ENCODE data around the gene FAR1.

Gene FAR1

DNA sequence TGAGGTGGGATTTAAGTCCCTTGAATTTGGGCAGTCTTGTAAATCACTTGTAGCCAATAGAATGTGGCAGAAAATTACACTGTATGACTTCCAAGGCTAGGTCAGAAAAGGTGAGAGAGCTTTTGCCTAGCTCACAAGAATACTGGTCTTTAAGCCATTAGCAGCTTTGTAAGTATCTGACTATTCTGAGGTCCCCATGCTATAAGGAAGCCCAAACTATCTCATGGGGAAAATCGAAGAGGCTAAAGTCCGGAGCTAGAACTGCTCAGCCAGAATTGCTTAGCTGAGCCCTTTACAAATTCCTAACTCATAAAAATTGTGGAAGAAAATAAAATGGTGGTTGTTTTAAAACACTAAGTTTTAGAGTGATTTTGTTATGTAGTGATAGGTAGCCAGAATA, 13.0 kb downstream of the FAR1 start:
- Mint-ChIP-seq H3K4me3 (no peak overlapping the region), H3K36me3 (ENCODE audit: low read depth) (peaks cover 25% of the 10 kb centered on the region), H3K27ac (no peak overlapping the region), H3K4me1 (peaks cover 52% of the 10 kb centered on the region), H3K9me3 (no peaks in the 10 kb centered on the region), H3K27me3 (no peaks in the 10 kb centered on the region)
- ATAC-seq (no peak), DNase-seq (no peak)

DNA sequence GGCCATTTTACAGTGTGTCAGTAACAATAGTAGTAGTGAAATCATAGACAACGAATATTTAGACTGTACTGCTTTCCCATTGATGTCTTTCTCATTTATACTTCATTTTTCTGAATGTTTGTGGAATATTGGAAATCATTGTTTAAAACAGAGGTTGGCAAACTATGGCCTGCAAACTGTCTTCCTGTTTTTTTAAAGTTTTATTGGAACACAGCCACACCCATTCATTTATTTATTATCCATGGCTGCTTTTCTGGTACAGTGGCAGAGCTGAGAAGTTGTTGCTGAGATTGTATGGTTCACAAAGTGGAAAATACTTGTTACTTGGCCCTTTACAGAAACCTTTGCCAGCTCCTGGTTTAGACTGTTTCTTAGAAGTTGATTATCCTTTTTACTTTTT, 13.7 kb downstream of the FAR1 start:
- Mint-ChIP-seq H3K27me3 (no peaks in the 10 kb centered on the region), H3K9me3 (no peaks in the 10 kb centered on the region), H3K4me3 (no peak overlapping the region), H3K36me3 (ENCODE audit: low read depth) (peaks cover 25% of the 10 kb centered on the region), H3K27ac (no peak overlapping the region), H3K4me1 (peaks cover 52% of the 10 kb centered on the region)
- no peak for DNase-seq
- ATAC-seq, result no peak

DNA sequence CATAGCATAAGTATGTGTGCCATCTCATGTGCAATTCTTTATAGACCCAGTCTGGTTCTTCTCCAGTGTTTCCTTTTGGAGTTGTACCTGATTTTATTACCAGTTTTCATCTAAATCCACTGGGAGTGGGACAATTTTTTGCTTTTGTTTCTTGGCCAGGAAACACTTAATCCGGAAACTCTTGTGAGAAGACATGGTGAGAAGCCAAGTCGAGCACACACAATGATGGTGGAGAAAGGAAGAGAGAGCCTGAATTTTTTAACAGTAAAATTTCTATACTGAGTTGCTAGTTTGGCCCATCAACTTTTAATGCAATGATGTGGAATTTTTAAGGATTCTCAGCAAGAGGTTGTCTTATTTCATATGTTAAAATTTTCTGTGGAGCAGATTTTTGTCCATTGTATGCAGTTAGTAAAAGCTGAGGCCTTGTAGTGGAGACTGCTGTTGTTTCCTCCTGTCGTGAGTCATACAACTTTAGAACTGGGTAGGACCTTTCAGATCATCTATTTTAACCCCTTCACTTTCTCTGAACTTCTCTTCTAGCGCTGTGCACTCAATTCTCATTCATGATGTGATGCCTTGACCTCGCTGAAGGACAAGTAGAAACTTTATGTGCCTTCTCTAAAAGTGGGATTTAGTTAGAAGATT, 17.1 kb downstream of the FAR1 start:
- no peak for ATAC-seq

GRCh38 chr11:13686776-13687175, 18.3 kb downstream of the FAR1 start:
- Mint-ChIP-seq H3K9me3 (peaks cover 5% of the 10 kb centered on the region), H3K27ac (no peak overlapping the region), H3K4me3 (no peak overlapping the region), H3K36me3 (ENCODE audit: low read depth) (peaks cover 36% of the 10 kb centered on the region), H3K4me1 (peaks cover 24% of the 10 kb centered on the region), H3K27me3 (no peaks in the 10 kb centered on the region)
- ATAC-seq, result no peak
- DNase-seq, result no peak

More for the DNA sequence above, 17.1 kb downstream of the FAR1 start:
- H3K4me1 Mint-ChIP-seq, result peaks cover 31% of the 10 kb centered on the region
- H3K27me3 Mint-ChIP-seq, result no peaks in the 10 kb centered on the region
- no peak overlapping the region for H3K27ac Mint-ChIP-seq
- H3K9me3 Mint-ChIP-seq, result peaks cover 5% of the 10 kb centered on the region
- peaks cover 31% of the 10 kb centered on the region for H3K36me3 Mint-ChIP-seq (ENCODE audit: low read depth)
- H3K4me3 Mint-ChIP-seq, result no peak overlapping the region
- DNase-seq, result no peak

DNA sequence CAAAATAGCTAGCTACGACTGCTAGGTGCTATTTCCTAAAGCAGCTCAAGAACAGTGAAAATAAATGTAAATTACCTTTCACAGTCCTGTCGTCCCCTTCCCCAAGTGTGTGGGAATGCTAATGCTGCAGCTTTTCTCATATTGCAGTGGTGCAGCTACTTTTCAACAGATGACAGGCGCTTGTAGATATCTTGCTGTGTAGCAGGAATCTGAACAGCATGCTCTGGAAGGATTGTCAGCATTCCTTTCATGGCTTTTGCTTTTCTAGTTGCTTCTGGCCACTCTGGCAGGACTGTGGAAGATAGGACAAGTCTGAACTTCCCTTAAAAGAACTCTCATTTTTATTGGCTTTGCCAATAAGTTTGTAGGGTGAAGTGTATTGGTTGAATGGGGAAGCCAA, 18.8 kb downstream of the FAR1 start:
- H3K4me3 Mint-ChIP-seq, result no peak overlapping the region
- H3K9me3 Mint-ChIP-seq, result peaks cover 5% of the 10 kb centered on the region
- ATAC-seq, result no peak
- H3K4me1 Mint-ChIP-seq, result peaks cover 22% of the 10 kb centered on the region
- DNase-seq, result no peak
- H3K27ac Mint-ChIP-seq, result no peak overlapping the region
- peaks cover 36% of the 10 kb centered on the region for H3K36me3 Mint-ChIP-seq (ENCODE audit: low read depth)
- H3K27me3 Mint-ChIP-seq, result no peaks in the 10 kb centered on the region

GRCh38 chr11:13691286-13691899, 22.9 kb downstream of the FAR1 start:
- Mint-ChIP-seq H3K27ac (no peak overlapping the region), H3K36me3 (ENCODE audit: low read depth) (peaks cover 33% of the 10 kb centered on the region), H3K9me3 (peaks cover 5% of the 10 kb centered on the region), H3K4me1 (peaks cover 3% of the 10 kb centered on the region), H3K4me3 (no peak overlapping the region), H3K27me3 (no peaks in the 10 kb centered on the region)
- DNase-seq, result no peak
- ATAC-seq, result no peak

DNA sequence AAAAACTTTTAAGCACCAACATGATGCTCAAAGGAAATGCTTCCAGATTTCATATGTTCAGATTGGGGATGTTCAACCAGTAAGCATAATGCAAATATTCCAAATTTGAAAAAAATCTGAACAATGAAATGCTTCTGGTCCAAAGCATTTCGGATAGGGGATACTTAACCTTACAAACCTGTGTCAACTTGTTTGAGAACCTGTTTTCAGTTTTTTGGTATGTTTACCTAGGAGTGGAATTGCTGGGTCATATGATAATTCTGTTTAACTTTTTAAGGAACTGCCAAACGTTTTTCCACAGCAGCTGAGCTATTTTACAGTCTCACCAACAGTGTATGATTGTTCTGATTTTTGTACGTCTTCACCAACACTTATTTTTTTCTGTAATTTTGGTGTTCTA, 23.7 kb downstream of the FAR1 start:
- H3K9me3 Mint-ChIP-seq, result peaks cover 5% of the 10 kb centered on the region
- H3K36me3 Mint-ChIP-seq (ENCODE audit: low read depth), result peaks cover 36% of the 10 kb centered on the region
- H3K27me3 Mint-ChIP-seq, result no peaks in the 10 kb centered on the region
- H3K4me1 Mint-ChIP-seq, result peaks cover 3% of the 10 kb centered on the region
- DNase-seq (no peak), ATAC-seq (no peak)
- H3K4me3 Mint-ChIP-seq, result no peak overlapping the region
- no peak overlapping the region for H3K27ac Mint-ChIP-seq

DNA sequence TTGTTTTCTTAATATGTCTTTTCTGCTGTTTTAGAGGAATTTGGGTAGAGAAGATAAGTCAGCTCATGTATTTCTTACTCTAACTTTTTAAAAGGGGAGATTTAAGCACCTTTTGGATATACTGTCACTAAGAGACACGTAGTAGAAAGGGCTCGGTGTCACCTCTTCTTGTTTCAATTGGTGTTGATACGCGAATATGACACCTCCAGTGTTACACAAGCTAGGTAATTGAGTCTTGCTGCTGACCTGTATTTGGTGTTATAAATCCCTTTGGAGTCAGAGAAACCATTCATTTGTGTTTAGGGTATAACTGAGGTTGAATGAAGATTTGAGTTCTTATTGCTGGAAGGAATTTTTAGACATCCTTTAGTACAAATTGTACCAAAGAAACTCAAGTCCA, 25.6 kb downstream of the FAR1 start:
- H3K36me3 Mint-ChIP-seq (ENCODE audit: low read depth), result peaks cover 44% of the 10 kb centered on the region
- ATAC-seq (no peak), DNase-seq (no peak)
- no peaks in the 10 kb centered on the region for H3K27me3 Mint-ChIP-seq
- no peak overlapping the region for H3K4me3 Mint-ChIP-seq
- H3K9me3 Mint-ChIP-seq, result peaks cover 5% of the 10 kb centered on the region
- peaks cover 3% of the 10 kb centered on the region for H3K4me1 Mint-ChIP-seq
- H3K27ac Mint-ChIP-seq, result no peak overlapping the region

DNA sequence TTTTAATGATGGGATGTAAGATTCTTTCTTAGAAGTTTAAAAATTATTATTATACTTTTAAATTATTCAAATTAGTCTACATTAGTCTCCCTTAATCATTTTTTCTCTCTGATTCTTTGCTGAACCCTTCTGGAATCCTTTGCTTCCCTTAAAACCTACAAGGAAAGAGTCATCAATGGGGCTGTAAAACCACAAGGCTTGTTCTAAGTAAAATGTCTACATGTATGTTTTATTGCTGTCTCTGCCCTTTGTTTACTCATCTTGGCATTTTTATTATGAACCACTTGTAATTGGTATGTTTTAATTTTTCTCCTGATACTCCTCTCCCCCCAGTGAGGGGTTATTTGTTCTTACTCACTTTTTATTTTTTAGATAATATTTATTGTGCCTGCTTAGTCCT, 27.4 kb downstream of the FAR1 start:
- DNase-seq (no peak), ATAC-seq (no peak)
- Mint-ChIP-seq H3K9me3 (no peaks in the 10 kb centered on the region), H3K4me3 (no peak overlapping the region), H3K27ac (no peak overlapping the region), H3K27me3 (no peaks in the 10 kb centered on the region), H3K36me3 (ENCODE audit: low read depth) (peaks cover 42% of the 10 kb centered on the region), H3K4me1 (peaks cover 3% of the 10 kb centered on the region)

DNA sequence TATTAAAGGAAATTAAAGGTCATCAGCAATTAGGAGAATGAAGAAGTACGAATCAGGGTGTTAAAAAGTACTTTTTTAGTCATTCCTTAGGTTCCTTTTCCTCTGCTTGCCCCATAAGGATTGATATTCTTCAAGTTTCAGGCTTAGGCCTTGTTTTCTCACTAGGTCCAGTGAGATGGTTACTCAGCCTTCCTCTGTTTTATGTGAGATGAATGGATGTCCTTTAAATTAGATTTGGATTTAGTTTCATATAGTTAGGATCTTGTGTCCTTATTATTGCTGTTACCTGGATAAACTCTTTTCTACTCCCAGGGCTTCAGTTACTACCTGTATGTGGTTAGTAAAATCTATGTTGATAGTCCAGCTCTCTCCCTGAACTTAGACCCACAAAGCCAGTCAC, 29.2 kb downstream of the FAR1 start:
- peaks cover 45% of the 10 kb centered on the region for H3K36me3 Mint-ChIP-seq (ENCODE audit: low read depth)
- H3K9me3 Mint-ChIP-seq, result no peaks in the 10 kb centered on the region
- ATAC-seq (no peak), DNase-seq (no peak)
- no peak overlapping the region for H3K27ac Mint-ChIP-seq
- no peak overlapping the region for H3K4me3 Mint-ChIP-seq
- H3K4me1 Mint-ChIP-seq, result peaks cover 3% of the 10 kb centered on the region
- H3K27me3 Mint-ChIP-seq, result no peaks in the 10 kb centered on the region

GRCh38 chr11:13698132-13698531, 29.7 kb downstream of the FAR1 start:
- Mint-ChIP-seq H3K9me3 (no peaks in the 10 kb centered on the region), H3K27me3 (no peaks in the 10 kb centered on the region), H3K4me3 (no peak overlapping the region), H3K27ac (no peak overlapping the region), H3K4me1 (peaks cover 3% of the 10 kb centered on the region), H3K36me3 (ENCODE audit: low read depth) (peaks cover 48% of the 10 kb centered on the region)
- ATAC-seq (no peak), DNase-seq (no peak)

- DNase-seq (no peak), ATAC-seq (no peak)
- no peak overlapping the region for H3K27ac Mint-ChIP-seq
- peaks cover 54% of the 10 kb centered on the region for H3K36me3 Mint-ChIP-seq (ENCODE audit: low read depth)
- no peak overlapping the region for H3K4me3 Mint-ChIP-seq
- no peaks in the 10 kb centered on the region for H3K9me3 Mint-ChIP-seq
- no peaks in the 10 kb centered on the region for H3K4me1 Mint-ChIP-seq
- H3K27me3 Mint-ChIP-seq, result no peaks in the 10 kb centered on the region
Measured at GRCh38 chr11:13699041-13699440, 30.6 kb downstream of the FAR1 start.

- Mint-ChIP-seq H3K4me1 (no peaks in the 10 kb centered on the region), H3K36me3 (ENCODE audit: low read depth) (peaks cover 48% of the 10 kb centered on the region), H3K27me3 (no peaks in the 10 kb centered on the region)
Measured at GRCh38 chr11:13699870-13700269, 31.4 kb downstream of the FAR1 start.

DNA sequence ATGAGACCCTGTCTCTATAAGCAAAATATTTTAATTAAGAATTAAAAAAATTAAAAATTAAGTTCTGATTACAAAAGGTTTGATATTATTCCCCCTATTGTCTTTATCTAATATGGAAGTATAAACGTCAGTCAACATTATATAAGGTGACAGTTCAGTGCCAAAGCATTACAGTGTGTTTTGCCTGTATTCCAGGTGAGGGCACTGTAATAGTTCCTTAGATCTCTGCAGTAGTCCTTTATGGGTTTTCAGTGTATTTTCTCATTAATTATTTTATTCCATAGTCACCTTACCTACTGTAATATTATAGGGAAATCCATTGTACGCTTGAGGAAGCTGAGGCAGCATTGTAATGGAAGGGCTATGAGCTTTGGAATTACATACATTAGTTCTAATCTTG, 33.0 kb downstream of the FAR1 start:
- Mint-ChIP-seq H3K9me3 (no peaks in the 10 kb centered on the region), H3K36me3 (ENCODE audit: low read depth) (peaks cover 38% of the 10 kb centered on the region), H3K4me1 (no peaks in the 10 kb centered on the region), H3K27me3 (no peaks in the 10 kb centered on the region), H3K4me3 (no peak overlapping the region), H3K27ac (no peak overlapping the region)
- ATAC-seq (no peak), DNase-seq (no peak)

More at GRCh38 chr11:13699870-13700269, 31.4 kb downstream of the FAR1 start:
- H3K9me3 Mint-ChIP-seq, result no peaks in the 10 kb centered on the region
- DNase-seq (no peak), ATAC-seq (no peak)
- no peak overlapping the region for H3K27ac Mint-ChIP-seq
- H3K4me3 Mint-ChIP-seq, result no peak overlapping the region

GRCh38 chr11:13702071-13702470, 33.6 kb downstream of the FAR1 start:
- Mint-ChIP-seq H3K27me3 (no peaks in the 10 kb centered on the region), H3K4me3 (no peak overlapping the region), H3K9me3 (no peaks in the 10 kb centered on the region), H3K4me1 (no peaks in the 10 kb centered on the region), H3K36me3 (ENCODE audit: low read depth) (peaks cover 39% of the 10 kb centered on the region), H3K27ac (no peak overlapping the region)
- no peak for ATAC-seq
- DNase-seq, result no peak

Measured in activated naive CD8-positive, alpha-beta T cell treated with anti-CD3 and anti-CD28 coated beads, Interleukin-2, amount 50 U/mL, for 24 hours (primary cell).